HG03439 (cell line): ENCODE data around the gene TRNAU1AP.
"Not testable (repeated sequence)": the region's sequence is repeated elsewhere in the genome, so short reads cannot be mapped to it uniquely, and the experiment has no call there.

Experiments
- ATAC-seq: cut with Tn5 transposase; IDR thresholded peaks from one replicate; pipeline ENCODE4 v1.9.1; 2021; ENCODE audit warnings: mild to moderate bottlenecking, moderate library complexity; ENCODE audit not compliant: unreplicated experiment

Gene TRNAU1AP

DNA sequence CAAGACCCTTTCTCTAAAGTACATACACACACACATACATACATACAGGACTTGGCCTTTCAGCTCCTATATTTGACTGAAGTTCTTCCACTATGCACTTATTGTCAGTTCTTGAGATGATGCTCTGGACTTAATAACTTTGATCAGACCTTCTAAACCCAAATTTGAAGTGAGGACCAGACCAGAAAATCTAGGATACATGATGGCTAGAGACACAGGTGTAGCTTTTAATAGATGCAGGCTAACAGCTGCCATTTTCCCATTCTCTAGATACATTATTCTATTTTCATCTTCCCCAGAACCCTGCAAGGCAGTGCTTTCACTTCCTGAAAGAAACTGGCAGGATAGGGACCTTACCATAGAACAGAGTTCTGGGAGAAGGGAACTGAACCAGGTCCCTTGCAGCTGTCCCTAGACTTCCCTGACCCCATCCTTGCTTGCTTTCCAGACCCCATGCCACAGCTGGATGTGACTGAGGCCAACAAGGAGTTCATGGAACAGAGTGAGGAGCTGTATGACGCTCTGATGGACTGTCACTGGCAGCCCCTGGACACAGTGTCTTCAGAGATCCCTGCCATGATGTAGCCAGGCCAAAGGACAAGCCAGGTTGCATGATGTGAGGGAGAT is 24.3 kb downstream of the TRNAU1AP start:
- ATAC-seq, result no peak

DNA sequence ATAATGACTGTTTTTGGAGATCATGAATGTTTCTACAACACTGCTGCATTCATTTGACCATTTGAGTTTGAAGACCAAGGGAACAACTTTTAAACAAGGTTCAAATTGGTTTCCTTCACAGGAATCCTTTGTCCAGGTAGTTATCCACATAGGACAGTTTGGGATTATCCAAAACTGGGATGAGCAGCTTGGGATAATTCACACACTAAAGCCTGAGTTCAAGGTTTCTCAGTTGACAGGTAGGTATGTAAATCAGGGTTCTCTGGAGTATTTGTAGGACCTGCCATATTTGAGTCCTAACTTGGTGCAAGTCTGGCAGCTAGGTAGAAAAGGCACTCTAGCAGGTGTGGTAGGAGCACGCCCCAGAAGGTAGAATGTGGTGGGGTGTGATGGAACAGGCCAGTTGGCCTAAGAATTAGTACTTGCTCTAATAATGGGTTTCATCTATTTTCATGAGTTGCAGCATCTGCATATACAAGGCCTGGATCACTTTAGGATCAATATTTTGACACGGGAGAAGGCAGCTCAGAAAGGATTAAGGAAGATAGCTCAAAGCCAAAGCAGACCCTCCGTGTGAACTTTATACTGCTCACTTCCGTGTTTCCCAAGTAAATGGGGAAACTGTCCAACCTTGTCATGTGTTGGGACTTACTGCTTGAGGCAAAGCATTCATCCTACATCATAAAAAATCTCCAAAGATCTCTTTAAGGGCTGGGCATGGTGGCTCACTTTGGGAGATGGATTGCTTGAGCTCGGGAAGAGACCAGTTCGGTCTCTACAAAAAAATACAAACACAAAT is 25.1 kb downstream of the TRNAU1AP start:
- ATAC-seq, result no peak

DNA sequence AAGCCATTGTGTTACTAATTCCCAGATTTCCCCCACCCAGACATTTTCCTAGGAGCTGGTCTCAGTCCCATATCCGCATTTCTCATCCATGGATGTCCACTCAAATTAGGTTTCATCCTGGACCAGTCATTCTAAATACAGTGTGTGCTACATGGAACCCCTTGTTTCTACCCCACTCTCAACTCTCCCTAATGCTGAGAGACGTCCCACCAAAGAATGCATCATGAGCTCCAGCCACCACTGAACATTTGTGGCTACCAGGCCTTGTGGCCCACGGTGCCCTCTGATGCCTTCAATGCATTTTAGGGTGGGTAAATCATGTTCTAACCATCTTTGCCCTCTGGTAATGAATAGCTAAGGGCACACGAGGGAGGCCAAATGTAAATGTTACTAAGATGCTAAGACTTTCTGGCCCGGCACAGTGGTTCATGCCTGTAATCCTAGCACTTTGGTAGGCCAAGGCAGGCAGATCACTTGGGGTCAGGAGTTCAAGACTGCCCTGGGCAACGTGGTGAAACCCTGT is 25.9 kb downstream of the TRNAU1AP start:
- ATAC-seq, result no peak

DNA sequence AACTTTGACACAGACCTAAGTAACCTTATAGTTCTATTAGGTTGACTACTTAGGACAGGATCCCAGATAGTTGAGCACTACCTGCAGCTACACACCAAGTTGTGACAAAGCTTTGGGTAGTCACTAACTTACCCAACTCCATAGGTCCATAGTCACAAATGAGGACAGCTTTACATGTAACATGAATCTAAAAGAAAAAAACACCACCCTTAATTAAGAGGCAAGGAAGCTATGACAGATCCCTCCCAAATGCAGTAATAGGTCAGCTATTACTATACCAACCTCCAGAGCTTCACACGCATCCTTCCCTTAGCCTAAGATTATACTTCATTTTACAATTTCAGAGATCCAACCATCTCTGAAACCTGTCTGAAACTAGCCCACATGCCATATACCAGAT is 26.5 kb downstream of the TRNAU1AP start:
- no peak for ATAC-seq

DNA sequence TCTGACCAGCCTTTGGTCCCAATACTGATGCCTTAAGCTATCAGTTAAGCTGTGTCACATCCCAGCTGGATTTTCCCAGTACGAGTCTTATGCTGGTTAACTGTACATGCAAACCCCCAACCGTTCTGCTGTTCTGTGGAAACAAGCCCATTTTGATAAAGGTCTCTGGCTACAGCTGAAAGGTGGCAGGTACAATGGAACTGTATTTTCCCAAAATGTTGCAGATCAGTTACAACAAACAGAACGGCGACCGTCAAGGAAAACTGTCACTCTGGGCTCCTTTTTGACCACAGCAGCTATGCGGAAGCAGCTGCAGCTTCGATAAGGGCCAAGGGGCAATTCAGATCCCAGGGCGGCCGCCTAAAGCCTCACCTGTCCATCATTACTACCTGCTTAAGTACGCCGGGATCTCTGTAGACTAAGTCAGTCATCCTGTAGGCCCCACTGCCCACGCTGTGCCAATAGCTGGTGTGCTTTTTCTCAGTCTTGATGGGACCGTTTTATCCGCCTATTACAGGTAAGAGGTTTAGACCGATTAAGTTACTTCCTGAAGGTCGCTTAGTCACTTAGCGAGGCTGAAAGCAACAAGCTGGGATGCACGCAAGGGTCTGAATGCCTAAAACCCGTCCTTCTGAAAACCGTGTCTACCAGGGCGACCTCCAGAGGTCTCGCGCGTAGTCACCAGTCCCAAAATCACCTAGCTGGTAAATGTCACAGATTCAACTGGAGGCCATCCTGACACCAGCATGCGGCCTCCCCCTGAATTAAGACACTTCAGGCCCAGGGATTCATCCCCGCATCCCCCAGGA is 28.0 kb downstream of the TRNAU1AP start:
- ATAC-seq, result peak; percentile 13

DNA sequence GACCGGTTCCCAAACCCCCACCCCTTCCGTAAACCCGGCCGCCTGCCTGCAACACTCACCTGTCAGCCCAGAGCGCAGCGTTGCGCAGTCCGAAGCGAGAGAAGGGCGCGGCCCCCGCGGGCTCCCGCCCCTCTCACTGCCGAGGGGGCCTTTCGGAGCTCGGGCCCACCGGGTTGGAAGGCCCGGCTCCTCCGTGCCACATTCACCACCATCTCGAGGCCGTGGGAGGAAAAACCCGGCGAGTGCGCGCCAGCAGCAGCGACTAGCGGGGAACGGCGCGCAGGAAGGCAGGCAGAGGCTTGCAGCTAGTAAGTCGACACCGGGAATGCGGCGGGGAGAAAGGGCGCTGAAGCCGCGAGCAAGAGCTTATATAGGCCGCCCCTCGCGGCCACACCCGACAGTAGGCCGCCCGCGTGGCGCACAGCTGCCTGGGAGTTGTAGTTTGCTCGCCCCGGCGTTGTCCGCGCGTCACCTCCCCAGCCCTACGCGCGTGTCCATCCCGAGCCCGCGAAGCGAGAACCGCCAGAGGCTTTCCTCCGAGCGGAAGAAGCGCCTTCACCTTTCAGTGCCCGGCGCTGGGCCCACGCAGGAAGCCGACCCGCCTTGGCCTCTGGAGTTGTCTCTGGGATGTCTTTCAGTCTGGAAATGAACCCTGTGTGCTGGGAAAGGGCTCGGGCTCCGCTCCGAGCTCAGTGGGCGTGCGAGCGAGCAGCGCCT is 28.8 kb downstream of the TRNAU1AP start:
- ATAC-seq, result peak; percentile 80

DNA sequence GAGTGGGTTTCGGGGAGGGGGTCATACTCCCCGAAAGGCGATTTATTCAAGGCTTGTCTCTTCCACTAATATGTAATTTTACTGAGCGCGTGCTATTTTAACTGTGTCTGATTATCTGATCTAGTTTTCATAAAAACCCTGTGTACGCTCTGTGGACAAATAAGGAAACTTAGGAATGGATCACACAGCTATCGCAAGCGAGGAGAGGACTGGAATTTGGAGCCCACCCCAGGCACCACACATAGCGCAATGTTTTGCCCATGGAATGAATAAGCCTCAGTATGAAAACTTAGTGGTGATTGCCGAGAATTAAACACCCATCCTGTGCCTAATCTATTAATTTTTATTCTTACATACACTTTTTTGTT is 29.3 kb downstream of the TRNAU1AP start:
- peak; percentile 12 for ATAC-seq

DNA sequence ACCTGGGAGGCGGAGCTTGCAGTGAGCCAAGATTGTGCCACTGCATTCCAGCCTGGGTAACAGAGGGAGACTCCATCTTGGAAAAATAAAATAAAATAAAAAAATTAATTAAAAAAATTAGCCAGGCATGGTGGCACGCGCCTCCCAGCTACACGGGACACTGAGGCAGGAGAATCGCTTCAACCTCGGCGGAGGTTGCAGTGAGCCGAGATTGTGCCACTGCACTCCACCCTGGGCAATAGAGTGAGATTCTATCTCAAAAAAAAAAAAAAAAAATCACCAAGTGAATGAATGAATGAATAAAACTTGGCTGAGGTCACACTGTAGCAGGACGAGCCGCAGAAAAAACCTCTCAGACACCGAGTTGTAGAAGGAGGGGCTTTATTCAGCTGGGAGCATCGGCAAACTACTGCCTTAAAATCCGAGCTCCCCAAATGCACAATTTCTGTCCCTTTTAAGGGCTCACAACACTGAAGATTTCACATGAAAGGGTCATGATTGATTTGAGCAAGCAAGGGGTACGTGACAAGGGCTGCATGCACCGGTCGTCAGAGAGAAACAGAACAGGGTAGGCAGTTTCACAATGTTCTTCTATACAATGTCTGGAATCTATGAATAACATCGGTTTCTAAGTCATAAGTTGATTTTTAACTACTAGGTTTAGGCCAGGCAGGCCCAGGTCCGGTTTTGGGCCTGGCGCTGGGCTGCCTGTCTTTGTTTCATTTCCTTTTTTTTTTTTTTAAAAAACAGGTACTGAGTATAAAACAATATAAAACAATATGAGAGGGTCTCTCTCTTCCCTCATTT is 33.9 kb downstream of the TRNAU1AP start:
- ATAC-seq, result not testable (repeated sequence)

DNA sequence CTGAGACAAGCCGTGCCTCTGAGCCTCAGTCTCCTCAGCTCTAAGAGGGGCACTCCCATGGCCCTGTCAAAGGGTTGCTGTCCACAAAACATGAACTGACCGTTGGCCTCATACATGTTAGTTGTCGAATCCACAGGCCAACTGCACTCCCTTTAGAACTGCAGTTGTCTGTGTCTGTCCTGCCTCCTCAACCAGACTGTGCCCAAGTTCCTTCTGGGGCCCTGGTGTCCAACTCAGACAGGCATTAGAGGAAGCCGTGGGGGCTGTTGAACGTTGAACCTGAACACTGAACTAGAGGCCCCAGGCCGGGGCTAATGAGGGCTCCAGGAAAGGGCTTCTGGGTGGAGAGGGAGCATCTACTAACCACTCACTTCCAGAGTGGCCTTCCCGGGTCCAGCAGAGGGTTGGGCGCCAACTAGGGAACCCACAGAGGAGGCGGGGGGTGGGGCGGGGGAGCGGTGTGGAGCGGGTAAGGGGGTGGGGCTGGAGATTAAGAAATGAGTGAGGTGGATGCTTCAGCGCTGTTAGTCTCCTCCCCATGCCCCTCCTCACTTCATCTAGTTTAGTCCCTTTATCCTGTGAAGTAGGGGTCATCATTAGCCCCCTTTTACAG is 38.9 kb downstream of the TRNAU1AP start, which contains the start of gene RAB42:
Gene RAB42 (plus strand): TSS at position 558 of the 613 bp plus-strand sequence. CDS start 247 bp downstream, outside the sequence.
- ATAC-seq, result no peak

DNA sequence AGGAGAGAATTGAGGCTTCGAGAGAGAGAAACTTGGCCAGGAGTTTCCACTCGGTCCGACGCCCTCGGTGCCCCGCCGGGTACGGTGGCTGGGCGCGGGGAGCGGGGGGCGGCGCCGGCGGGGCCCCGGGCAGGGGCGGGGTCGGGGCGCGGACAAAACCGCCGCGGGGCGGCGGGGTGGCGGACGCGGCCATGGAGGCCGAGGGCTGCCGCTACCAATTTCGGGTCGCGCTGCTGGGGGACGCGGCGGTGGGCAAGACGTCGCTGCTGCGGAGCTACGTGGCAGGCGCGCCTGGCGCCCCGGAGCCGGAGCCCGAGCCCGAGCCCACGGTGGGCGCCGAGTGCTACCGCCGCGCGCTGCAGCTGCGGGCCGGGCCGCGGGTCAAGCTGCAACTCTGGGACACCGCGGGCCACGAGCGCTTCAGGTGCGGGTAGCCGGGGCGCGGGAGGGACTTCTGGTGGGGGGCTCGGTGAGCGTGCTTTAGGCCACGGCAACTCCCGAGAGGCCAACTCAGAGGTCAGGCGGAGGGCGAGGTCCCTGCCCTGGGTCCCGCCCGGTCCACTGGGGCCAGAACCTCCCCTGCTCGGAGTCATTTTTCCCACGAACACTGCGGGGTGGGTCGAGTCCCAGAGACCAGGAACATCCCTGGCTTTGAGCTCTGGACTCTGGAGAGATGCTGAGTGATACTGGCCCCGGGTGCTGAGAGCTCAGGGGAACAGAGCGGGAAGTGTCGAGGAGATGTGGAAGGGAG is 39.6 kb downstream of the TRNAU1AP start:
- no peak for ATAC-seq

DNA sequence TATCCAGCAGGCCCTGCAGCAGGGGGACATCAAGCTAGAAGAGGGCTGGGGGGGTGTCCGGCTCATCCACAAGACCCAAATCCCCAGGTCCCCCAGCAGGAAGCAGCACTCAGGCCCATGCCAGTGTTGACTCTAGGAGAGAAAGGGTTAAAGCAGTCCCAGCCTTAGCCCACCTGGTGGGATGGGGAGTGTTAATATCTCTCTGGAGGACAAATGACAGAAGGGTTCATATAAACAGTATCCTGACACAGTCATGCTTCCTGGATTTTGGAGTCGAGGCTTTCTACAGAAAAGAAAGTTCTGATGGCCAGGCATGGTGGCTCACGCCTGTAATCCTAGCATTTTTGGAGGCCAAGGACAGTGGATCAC is 41.1 kb downstream of the TRNAU1AP start:
- not testable (repeated sequence) for ATAC-seq

DNA sequence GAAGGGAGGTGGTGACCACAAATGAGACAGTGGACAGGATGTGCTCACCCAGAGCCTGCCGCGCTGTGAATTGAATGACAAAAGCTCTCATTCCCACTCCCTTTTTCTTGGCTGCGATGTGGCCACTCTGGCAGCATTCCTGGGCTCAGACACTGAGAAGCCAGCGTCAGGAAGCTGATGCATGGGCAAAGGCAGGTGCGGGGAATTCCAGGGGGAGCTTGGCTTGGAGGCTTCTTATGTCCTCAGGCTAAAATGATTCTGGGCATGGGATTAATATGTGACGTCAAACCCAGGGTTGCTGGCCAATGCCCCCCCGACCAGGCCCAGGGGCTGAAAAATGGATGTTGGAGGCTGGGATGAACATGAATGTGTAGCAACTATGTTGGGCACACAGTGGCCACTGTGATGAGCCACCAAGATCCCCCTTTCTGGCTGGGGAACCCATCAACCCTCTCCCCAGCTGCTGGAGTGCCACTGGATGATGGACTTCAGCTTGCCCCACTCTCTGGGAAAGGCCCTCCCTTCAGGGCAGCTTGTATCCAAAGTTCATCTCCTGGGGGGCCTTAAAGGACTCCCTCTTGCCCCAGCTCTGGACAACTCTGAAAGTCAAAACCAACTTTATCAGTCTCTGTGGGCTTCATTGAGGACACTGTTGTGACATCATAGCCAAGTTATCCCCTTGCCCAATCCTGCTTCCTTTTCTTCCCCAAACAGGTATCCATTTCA is 42.0 kb downstream of the TRNAU1AP start:
- ATAC-seq, result not testable (repeated sequence)

DNA sequence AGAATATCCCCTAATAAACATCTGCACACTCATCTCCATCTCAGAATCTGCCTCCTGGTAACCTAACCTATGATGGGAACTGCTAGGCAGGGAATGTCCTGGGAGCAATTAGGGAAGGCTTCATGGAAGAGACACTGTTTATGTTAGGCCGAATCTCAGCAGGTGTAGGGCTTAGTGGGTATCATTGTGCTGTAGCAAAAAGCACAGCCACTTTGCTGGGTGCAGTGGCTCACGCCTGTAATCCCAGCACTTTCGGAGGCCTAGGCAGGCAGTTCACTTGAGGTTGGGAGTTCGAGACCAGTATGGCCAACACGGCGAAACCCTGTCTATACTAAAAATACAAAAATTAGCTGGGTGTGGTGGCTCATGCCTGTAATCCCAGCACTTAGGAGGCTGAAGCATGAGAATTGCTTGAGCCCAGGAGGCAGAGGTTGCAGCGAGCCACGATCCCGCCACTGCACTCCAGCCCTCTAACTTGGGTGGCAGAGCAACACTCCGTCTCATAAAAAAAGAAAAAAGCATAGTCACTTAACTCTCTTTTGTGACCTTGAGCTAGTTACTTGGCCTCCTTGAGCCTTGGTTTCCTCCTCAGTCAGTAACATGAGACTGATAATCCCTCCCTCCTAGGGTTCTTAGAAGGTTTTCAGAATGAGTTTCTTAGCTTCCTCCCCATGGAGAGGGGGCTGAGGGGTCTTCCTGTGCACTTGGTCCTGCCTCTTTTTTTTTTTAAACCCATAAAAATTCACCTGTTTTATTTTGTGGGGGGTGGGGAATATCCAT is 42.7 kb downstream of the TRNAU1AP start:
- ATAC-seq, result no peak

DNA sequence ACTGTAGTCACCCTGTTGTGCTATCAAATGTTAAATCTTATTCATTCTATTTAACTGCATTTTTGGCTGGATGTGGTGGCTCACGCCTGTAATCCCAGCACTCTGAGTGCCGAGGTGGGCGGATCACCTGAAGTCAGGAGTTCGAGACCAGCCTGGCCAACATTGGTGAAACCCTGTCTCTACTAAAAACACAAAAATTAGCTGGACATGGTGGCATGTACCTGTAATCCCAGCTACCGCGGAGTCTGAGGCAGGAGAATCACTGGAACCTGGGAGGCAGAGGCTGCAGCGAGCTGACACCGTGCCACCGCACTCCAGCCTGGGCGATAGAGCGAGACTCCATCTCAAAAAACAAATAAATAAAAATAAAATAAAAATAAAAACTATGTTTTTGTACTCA is 43.4 kb downstream of the TRNAU1AP start:
- not testable (repeated sequence) for ATAC-seq

DNA sequence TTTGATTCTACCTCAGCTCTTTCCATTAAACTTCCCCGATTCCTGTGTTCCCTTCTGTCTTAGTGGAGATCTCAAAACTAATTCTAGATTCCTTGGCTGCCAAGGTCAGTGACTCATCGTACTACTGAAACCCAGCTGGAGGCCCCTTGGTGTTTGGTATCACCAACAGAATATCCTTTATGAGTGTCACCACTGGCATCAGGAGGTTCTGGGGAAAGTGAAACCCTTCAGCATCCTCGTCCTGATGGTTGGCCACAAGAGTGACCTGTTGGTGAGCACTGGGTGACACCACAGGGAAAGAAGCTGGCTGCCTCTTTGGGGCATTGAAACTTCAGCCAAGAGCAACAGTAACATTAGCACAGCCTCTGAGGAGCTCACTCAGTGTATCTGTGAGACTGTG is 48.8 kb downstream of the TRNAU1AP start:
- no peak for ATAC-seq

DNA sequence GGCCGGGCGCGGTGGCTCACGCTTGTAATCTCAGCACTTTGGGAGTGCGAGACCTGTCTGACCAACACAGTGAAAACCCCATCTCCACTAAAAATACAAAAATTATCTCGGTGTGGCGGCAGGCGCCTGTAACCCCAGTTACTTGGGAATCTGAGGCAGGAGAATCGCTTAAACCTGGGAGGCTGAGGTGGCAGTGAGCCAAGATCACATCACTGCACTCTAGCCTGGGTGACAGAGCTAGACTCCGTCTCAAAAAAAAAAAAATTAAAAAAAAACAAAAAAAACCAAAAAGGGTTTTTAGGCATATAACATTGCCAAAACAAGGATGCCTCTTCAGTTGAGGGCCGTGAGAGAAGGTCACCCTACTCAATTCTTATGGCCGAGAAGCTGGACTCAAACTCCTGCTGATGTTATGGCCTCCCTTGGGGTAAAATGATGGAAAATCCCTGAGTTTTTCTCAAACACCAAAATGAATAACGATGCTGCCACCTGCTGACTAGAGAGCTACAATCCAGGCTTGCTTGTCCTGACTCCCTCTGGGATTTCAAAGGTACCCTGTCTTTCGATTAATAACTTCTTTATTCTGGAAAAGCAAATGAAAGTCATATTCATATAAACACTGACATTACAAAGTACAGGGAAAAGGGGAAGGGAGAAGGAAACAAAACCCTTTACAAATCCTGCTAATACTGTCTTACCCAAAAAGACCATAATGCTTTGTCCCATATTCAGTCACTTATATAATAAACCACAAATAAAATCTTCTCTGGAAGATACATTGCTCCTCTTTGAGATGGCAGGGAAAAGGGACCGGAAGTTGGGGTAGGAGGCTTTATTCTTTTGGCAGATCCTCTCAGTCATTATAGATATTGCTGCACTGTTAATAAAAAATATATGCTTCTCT is 49.9 kb downstream of the TRNAU1AP start:
- ATAC-seq, result no peak
